Ecto neural progenitor cell (in vitro differentiated cells): ENCODE data around the gene PEAK1.

Experiments used
- DNase-seq: peaks from one replicate; pipeline ENCODE4 v3.0.0-alpha.2; 2018; ENCODE audit warnings: low spot score

Gene PEAK1, protein sequence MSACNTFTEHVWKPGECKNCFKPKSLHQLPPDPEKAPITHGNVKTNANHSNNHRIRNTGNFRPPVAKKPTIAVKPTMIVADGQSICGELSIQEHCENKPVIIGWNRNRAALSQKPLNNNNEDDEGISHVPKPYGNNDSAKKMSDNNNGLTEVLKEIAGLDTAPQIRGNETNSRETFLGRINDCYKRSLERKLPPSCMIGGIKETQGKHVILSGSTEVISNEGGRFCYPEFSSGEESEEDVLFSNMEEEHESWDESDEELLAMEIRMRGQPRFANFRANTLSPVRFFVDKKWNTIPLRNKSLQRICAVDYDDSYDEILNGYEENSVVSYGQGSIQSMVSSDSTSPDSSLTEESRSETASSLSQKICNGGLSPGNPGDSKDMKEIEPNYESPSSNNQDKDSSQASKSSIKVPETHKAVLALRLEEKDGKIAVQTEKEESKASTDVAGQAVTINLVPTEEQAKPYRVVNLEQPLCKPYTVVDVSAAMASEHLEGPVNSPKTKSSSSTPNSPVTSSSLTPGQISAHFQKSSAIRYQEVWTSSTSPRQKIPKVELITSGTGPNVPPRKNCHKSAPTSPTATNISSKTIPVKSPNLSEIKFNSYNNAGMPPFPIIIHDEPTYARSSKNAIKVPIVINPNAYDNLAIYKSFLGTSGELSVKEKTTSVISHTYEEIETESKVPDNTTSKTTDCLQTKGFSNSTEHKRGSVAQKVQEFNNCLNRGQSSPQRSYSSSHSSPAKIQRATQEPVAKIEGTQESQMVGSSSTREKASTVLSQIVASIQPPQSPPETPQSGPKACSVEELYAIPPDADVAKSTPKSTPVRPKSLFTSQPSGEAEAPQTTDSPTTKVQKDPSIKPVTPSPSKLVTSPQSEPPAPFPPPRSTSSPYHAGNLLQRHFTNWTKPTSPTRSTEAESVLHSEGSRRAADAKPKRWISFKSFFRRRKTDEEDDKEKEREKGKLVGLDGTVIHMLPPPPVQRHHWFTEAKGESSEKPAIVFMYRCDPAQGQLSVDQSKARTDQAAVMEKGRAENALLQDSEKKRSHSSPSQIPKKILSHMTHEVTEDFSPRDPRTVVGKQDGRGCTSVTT (N-terminal part only)

DNA sequence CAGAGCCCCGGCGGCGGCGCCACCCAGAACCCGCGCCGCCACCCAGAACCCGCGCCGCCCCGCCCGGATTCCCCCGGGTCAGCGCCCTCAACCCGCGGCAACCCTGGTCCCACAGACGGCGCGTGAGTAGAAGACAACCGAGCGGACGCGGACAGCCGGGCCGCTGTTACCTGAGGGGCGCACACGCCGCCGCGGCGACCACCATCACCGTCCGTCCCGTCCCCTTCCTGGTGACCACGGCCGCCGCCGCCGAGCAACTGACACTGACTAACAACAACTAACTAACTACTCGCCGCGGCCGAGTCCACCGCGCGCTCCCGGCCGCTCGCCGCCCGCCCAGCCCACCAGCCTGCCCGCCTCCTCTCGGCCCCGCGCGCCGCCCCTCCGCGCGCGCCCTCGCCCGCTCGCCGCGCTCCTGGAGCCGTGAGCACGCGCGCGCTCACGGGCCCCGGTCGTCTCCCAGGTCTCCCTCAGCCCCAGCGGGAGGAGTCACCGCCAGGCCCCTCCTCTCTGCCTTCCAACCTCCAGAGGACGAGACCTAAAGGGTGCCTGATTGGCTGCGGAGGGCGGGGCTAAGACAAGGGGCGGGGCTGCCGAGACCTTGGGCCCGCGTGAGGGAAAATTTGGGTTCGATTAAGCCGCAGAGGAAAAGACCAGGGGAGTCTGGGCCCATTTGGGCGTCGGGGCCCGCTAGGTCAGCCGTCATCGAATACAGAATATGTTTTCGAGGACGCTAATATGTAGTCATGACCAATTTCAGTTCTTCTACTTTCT is at the start of gene PEAK1:
PEAK1 (minus strand) TSS at position 269 of the 774 bp plus-strand sequence. CDS start 238,178 bp downstream, outside the sequence.
- peak; percentile 98 for DNase-seq

DNA sequence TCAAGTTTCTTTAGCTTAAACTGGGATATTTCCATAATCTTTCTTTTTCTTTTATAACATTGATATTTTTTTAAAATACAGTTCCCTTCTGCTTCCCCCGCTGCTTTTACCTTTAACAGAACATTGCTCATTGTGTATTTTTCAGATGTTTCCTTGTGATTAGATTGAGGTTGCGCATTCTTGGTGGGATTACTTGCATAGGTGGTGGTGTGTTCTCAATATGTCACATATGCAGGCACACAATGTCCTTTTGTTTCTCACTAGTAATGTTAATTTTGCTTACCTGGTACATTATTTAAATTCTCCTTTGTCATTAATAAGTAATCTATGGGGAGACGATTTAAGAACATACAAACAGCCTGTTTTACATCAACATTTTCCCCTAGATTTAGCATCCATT is 49.0 kb upstream of the PEAK1 start:
- DNase-seq, result no peak

DNA sequence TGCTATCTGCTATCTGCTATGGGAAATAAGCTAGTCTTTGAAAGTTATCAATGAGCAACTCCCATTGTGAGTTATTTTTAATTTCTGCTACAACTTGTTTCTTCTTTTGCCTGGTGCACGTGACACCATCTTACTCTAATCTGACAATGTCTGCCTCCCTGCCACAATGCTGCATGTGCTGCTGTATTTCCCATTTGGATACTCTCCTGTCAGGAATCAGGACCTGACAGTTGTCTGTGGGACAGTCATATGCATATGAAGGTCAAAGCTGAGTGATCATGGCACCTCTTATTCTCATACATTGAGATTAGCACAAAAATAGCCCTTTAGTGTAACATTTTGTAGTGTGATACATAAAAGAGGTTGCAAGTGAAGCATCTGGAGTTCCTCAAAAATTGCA is 46.6 kb upstream of the PEAK1 start:
- no peak for DNase-seq

DNA sequence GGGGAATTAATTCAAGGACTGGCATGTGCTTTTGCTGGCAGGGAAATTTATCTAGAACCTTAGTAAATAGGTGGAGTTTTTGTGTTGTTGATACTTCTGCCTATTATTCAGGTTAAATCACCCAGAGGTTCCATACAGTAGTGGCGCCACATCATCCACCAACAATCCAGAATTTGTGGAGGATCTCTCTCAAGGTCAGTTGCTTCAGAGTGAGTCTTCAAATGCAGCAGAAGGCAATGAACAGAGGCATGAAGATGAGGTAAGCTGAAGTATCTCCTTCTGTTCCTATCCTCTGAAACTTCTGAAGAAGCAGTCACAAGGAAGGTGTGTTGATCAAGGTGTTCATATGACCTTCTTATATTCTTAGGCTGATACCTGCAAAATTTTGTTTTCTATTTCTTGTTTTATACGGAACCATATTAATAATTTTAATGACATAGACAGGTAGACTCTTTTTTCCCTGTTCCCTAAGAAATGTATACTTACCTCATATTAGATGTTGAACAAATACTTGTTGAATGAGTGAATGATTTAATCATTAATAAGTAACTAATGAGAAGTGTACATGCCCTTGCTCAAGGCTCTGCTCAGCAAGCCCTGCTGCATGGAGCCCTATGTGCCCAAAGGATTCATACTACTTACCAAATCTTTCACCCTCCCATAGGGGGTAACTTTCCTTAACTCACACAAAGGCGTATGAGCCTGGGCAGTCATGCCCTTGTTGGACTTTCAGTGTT is 44.4 kb upstream of the PEAK1 start:
- no peak for DNase-seq

DNA sequence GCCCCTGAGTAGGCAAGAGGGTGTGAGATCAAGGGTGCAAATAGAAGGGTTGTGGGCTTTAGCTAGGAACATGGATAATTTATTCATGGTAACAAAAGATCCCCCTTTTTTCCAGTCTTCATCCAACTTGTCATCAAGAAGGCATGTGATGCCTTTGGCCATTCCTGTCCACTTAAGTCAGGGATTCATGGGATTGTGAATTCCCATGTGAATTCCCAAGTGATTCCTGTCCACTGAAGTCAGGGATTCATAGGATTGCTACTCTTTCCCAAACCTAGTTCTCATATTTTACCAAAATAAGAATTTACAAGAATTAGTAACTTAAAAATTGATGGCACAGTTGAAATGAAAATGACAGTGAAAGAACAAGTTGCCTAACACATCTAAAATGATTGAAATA is 41.6 kb upstream of the PEAK1 start:
- DNase-seq, result no peak

DNA sequence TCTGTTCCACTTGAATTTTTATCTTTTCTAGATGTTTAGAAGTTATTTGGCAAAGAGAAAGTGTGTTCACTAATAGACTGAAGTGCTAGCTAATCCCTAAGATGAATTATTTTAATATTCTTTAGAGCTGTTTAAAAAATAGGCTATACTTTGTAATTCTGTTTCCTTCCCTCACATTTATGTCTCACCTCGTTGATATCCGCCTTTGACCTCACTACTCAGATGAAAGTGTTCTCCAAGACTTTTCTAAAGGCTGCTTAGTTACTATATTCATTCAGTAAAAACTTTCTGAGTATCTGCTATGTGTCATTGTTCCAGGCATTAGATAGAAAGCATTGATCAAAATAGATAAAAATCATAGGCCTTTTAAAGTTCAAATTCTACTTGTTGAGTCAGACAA is 39.1 kb upstream of the PEAK1 start:
- no peak for DNase-seq

DNA sequence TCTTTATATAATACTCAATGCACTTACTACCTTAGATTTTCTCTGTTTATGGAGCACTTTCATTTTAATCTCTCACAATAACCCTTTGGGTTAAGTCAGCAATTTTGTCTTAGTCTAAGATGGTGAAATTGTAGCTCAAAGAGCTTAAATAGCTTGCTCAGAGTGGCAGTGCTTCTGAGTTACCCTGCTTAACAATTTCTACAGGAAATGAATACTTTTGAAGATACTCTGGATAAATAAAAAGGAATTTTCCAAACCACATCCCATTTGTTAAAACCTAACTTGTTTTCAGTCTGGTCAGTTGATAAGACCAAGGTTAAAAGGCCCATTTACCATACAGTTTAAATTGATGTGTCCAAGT is 38.0 kb upstream of the PEAK1 start:
- no peak for DNase-seq

DNA sequence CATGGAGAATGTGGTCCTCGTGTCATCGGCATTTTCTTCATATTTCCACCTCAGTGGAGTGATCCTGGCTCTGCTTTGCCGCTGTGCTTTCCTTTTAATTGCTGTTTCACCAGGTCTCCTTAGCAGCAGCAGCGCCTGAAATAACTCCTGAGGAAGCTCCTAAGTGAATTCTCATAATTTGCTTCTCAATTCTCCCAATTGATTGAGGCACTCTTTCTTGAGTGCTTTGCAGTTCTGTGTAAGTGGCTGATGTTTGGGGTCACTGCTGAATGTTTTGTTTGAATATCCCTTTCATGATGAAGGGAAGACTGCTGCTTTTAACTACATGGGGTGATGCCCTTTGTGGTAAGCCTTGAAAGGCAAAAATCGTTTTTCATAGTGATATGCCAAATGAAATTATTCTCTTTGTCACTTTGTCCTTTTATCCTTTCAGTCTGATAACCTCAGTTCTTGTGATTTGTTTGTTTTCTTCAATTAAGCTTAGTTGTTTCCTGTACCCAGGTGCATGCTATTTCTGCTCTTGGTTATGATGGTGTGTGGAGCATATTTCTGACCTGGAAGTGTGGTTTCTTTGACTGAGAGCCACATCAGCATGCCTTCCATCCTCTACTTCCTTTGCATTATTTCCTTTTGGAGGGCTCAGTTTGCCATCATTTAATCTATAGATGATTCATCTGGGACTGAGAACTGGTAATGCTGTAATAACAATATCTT is 37.4 kb upstream of the PEAK1 start:
- DNase-seq, result no peak

DNA sequence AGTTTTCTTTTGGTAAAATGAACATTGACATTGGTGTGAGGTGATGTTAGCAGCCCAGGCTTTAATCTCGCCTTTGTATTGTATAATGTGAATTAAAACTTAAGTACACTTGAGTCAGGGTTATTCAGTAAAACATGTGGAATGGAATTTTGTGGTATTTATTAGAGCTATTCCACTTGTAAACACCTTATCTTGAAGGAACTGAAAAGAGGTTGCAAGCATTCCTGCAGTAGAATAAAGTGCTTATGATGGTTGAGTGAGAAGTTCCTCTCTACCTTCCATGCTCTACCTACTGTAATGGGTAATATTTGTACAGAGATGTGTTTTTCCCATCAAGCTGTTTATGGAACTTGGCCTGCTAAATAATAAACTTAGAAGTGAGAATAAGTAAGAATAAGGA is 36.8 kb upstream of the PEAK1 start:
- no peak for DNase-seq

DNA sequence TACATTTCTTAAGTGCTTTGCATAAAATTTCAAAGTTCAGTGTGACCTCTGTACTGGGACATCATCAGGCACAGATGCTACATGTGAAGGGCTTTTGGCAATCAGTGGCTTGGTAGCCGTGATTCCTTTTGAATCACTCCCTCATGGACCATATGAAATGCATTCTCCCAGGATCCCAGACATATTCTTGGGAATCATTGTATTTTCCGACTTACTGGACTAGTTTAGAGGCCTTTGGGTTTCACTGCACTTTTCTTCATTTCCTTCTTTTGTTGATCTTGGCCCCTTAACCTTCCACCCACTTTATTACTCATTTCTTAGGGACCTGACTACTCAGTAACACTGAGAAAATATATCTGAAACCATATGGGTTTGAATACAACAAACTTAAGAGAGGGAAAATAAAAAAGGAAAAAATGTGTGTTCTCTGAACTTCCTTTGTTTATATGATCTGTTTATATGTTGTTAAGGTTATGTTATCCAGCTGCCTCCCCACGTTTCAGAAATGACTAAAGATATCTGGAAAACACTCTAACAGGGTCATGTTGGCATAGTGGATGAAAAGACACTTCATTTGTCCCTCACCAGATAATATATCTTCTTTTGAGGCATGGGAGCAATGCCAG is 35.9 kb upstream of the PEAK1 start:
- DNase-seq, result no peak

DNA sequence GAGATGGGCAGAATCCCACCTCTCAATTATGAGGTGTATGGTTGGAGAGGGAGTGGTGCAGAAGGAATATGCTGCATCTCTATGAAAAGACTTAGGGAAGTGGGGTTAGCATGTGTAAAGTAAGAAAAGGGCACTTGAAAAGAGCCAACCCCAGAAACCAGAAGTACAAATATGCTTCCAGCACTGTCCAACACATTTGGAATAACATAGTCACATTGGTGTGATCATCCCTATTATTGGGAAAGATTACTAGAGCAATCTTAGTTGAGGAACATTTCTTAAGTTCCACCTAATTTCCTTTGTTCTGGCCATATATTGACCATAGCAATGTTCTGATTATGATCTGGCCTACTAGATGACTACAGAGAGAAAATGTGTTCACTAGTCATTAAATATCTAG is 35.0 kb upstream of the PEAK1 start:
- DNase-seq, result no peak

DNA sequence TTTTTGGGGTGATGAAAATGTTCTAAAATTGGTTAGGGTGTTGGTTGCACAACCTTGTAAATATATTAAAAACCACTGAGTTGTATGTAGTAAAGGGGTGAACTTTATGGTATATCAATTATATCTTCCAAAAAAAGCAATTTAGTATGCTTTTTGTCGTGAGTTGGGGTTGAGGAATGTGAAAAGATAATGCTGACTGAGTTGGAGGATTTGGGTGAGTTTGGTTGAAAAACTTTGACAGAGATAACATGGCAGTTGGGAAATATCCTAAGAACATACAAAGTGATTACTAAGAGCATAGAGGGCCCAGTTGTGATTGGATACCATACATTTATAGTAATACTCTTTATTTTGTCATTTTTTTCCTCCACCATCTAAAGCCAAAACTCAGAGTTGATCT is 34.4 kb upstream of the PEAK1 start:
- DNase-seq, result no peak

DNA sequence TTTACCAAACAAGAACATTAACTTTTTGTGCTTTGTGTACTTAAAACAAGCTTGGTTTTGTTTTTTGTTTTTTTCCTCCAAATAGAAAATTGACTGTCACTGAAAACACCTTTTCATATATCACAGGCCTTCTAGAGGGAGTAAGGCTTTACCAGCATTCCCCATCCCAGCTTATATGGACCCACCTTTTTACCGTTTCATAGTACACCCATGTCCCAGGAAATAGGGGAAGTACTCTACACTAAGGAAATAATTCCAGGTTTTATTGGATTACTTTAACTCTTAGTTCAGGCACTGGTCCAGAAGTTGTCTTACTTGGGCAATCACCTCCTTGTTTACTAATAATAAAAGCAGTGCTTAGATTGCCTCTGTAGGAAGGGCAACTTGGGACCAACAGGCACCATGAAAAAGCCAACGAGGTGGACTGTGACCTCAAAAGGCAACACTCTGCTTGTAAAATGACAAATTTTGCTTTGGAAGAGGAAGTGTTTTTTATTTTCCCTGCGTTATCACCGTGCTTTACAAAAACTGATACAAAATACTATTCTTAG is 27.0 kb upstream of the PEAK1 start:
- no peak for DNase-seq

DNA sequence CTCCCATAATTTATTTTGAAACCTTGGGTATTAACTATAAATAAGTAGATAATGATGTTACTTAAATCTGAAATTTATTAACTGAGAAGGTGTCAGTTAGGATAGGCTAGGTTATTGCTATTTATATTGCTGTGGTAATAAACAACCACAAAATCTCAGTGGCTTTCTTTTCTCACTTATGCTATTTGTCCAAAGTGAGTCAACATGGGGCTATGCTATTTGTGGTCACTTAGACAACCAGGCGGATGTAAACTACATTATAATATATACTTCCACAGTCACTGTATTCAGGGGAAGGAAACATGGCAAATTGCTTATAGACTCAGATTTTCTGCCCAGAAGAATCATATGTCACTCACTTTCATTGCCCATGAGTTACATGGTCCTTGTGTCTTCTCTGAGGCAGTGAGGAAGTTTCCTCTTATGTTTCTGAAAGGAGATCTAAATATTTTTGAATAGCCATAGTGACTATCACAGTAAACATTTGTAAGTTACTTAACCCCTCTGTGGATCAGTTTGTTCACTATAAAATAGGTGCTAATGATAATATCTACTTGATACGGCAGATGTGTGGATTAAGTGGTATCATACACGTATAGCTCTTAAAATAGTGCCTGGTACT is 20.6 kb upstream of the PEAK1 start:
- no peak for DNase-seq

DNA sequence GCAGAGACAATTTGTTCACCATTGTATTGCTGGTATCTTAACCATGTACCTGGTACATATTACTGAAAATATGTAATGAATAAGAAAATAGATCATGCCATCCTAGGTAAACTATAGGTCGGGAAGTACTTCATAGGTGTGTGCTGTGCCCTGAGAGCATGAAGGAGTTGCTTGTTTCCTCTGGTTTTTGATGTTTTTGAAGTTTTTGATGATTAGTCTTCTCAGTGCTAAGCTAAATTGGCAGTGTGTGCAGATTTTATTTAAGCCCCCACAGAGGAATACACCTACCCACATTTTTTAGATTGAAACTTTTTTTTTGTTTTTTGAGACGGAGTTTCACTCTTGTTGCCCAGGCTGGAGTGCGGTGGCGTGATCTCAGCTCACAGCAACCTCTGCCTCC is 17.4 kb upstream of the PEAK1 start:
- DNase-seq, result no peak

DNA sequence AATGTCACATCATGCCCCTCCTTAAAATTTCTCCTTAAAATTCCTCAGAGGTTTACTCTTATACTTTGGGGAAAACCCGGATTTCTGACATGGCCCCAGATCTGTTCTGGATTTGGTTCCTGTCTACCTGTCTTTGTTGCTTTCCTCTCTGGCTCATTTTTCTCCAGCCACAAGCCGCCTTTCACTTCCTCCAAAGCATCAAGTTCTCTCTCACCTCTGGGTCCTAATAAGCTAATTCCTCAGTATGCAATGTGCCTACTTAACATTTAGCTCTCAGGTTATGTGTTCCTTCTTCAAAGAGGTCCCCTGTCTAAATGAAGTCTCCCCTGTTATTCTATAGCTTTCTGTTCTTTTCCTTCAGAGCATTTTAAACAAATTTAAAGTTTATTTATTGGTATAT is 16.9 kb upstream of the PEAK1 start:
- DNase-seq, result no peak

DNA sequence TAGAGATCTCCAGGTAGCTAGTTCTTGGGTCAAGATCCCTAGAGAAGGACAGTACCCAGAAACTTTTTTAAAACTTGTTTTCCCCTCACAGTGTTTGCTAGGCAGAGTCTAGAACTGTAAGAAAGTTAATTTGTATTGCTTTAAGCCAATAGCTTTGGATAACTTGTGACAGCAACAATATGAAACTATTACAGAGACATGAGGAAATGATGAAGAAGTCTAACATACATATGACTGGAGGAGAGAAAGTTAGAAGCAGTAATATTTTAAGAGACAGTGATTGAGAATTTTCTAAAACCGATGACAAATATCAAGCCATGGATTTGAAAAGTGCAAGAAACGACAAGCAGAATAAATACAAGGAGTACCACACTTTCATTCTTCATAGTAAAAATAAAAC is 10.7 kb upstream of the PEAK1 start:
- DNase-seq, result no peak

DNA sequence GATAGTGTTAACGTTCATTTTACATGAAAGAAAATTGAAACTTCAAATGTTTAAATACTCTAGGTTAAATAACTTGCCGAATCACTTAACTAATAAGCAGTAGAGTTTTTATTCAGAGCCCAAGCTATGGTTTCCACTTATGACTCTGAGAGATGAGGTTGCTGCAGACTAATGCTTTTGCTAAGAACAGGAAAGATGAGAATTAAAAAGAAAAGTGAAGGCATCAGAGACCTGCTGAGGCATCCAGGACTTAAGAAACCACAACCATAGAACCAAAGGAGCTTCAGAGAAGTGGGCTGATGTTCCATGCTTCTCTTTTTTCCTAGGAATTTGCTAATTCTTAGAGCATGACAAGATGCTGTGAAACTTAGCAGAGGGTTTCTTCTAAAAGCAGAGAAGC is 10.3 kb upstream of the PEAK1 start:
- DNase-seq, result no peak

DNA sequence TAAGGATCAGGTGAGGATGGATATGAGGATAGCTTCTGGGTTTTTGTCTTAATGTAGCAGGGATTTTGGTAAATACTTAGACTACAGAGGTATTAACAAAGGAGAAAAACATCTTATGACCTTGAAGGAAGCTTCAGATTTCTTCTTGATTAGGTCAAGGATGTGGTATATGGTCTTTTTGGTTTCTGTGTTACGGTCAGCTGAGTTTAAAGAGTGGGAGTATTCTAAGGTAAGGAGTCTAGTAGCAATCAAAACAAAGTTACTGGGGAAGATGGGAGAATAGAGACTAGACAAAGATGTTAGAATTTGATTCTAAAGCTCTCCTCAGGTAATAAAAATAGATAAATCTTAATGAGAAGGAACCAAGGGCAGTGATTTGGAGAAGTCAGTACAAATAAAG is 7.0 kb upstream of the PEAK1 start:
- no peak for DNase-seq

DNA sequence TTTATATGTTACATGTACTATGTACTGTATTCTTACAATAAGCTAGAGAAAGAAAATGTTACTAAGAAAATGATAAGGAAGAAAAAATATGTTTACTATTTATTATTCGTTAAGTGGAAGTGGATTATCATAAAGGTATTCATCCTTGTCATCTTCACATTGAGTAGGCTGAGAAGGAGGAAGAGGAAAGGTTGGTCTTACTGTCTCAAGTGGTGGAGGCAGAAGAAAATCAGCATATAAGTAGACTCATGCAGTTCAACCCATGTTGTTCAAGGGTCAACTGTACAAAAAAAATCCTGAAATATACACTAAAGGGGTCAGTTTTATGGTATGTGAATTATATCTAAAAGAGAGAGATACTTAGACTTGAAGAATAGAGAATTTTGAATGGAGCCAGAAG is 6.5 kb upstream of the PEAK1 start:
- DNase-seq, result no peak
